ENCODE data around the gene UBE4B.
"Not testable (repeated sequence)": the region's sequence is repeated elsewhere in the genome, so short reads cannot be mapped to it uniquely, and the experiment has no call there.

The UBE4B gene

DNA sequence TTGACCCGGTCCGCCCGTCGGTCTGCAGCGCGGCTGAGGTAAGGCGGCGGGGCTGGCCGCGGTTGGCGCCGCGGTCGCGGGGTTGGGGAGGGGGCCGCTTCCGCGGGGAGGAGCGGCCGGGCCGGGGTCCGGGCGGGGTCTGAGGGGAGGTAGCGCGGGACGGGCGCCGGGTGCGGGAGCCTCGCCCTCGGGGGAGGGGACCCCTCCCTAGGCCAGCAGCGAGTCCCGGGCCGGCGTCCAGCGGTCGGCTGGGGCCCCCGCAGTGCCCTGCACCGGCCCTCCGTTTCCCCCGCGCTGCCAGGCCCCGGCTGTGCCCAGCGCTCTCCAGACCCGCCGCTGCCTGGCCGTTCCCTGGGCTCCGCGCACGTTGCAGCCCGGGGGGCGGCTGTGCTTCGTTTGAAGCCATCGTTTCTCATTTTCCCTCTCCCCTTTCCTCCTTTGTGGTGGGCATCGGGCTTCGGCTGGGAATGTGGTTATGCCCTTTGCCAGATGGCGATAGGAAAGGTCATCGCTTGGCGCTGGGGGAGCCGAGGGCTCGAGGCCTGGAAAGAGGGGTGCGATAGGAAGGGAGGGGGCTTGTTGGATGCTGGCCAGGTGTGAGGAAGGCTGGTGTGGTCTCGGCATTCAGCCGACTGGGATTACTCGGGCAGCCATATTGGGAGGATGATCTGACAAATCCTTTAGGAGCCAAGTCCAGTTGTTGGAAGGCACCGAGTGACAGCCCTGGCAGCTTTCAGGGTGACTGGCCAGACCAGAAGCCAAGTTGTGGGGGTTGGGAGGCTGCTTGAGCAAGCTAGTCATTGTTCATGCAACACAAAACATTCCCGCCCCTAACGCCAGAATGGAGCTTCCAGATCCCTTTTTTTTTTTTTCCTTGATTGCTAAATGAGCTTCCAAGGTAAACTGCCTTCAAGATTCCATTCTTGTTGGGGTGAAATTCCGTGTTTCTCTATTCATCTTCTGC is 178.4 kb downstream of the UBE4B start:
- no peak for DNase-seq (ENCODE audit: low read depth in 2 of 2)

DNA sequence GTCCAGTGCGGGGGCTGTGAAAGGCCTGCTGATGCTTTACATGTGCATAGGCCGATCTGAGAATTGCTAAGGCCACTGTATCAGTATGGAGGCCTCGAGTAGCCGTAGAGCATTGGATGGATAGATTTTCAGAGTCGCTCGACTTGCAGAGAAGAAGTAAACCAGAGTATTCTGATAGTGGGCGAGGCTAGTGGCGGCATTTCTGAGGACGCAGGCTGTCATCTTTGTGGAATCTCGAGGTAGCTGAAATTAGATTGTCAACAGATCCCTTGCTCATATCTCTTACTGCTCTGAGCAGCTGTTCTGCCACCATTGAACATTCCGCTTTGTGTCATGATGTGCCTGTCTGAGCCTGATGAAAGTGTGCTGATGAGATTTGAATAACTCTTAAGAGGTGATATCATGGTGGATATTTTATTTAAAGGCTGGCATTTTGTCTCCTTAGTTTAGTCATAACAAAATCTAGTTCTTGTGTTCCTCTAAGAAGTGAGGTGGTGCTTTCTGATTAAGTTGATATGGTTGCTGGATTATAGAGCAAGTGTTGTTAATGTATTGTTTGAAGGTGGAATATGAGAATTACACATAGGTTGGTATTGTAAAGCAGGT is 179.2 kb downstream of the UBE4B start:
- no peak for DNase-seq (ENCODE audit: low read depth in 2 of 2)

DNA sequence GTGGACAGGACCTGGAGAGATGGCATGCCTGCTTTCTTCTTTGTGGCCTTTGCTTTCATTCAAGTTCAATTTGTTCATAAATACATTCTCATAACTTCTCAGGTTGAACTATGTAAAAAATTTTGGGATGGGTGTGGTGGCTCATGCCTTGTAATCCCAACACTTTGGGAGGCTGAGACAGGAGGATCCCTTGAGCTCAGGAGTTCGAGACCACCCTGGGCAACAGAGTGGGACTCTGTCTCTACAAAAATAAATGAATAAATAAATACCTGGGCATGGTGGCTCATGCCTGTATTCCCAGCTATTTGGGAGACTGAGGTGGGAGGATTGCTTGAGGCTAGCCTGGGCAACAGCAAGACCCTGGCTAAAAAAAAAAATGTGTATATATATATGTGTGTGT is 179.7 kb downstream of the UBE4B start:
- DNase-seq (ENCODE audit: low read depth in 2 of 2), result no peak

DNA sequence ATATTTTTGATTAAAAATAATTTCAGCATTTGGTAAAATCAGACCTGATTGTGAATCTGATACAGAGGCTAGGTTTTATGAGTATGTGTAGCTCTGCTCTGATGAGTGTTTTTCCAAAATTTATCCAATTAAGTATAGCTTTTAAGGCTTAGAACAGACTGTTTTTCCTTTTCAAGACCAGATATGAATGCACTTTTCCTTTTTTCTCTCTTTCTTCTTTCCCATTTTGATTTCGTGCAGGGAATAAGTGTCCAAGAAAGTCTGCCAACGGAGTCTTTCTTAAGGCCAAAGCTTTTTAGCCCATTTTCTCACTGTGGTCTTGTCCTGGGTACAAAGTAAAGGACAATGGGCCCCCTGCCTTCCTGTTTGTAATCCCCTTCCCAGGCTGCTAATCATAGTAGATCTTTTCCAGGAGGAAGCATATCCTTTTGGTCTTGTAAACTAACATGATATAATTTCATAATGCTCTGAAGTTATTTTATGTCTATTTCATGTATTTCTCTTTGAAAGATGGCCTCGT is 180.5 kb downstream of the UBE4B start:
- no peak for DNase-seq (ENCODE audit: low read depth in 2 of 2)

DNA sequence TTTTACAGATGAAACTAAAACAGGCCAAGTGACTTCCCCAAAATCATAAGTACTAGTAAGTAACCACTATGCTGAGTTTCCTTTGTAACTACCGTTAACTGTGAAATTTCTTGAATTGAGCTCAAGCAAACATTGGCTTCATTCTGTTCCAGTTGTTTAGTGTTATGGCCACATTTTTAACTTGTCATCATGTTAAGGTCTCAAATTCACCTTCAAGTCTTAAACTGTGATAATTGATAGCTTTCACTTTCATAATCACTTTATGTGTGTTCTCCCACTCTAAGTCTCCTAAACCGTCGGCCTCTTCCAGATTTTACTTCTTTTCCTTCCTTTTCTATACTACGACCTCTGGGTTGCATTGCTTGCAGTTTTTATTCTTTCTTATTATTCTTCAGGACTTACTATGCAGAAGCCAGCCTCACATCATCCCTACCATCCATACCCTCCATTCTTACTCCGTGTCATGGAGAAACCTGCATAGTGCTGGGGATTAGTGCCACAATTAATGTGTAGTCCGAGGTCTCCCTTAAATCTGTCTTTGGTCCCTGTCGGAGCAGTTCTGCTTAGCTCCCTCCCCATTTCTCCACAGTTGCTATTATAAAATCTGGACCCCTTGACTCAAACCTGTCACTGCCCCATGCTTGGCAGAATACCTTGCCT is 183.5 kb downstream of the UBE4B start:
- DNase-seq (ENCODE audit: low read depth in 2 of 2), result no peak

DNA sequence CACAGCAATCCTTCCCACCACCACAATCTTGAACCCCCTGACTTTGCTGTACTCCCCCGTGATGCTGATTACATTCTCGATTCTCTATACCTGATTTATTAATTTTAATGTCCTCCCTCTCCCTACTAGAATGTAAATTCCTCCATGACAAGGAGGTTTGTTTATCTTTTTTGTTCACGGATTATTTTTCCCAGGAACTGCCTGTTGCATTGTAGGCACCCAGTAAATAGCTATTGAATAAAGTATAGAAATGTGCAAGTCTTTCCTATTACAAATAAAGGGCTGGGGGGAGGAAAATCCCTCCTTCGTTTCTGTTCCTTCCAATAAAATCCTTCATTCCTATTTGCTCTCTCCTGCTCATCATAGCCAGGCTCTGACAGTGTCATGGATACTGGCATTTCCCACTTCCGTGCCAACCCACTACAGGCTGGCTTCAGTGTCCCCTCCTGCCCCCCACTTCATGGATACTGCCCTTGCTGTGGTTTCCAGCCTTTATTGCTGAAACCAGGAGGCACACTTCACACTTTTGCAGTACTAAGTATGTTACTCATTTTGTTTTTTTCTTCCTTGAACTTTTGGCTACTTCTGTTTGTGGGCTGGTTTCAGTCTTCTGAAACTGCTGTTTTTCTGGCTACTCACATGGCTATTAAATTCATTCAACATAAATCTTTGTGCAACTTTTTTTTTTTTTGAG is 185.1 kb downstream of the UBE4B start:
- DNase-seq (ENCODE audit: low read depth in 2 of 2), result no peak

DNA sequence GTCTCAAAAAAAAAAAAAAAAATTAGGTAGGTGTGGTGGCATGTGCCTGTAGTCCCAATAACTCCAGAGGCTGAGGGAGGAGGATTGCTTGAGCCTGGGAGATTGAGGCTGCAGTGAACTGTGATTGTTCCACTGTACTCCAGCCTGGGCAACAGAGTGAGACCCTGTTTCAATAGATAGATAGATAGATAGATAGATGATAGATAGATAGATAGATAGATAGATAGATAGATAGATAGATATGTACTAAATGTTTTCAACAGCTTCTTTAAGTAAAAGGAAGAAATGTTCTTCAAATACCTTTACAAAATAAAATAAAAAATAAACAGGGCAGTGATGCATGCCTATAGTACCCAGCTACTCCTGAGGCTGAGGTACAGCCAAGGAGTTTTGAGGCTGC is 187.4 kb downstream of the UBE4B start:
- no peak for DNase-seq (ENCODE audit: low read depth in 2 of 2)

DNA sequence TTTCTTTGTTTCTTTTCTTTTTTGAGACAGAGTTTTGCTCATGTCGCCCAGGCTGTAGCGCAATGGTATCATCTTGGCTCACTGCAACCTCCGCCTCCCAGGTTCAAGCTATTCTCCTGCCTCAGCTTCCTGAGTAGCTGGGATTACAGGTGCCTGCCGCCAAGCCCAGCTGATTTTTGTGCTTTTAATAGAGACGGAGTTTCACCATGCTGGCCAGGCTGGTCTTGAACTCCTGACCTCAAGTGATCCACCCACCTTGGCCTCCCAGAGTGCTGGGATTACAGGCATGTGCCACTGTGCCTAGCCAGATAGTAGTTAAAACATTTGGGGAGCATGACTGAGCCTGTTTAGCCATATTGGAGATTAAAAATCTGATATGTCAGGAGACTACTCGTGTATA is 187.9 kb downstream of the UBE4B start:
- not testable (repeated sequence) for DNase-seq (ENCODE audit: low read depth in 2 of 2)

DNA sequence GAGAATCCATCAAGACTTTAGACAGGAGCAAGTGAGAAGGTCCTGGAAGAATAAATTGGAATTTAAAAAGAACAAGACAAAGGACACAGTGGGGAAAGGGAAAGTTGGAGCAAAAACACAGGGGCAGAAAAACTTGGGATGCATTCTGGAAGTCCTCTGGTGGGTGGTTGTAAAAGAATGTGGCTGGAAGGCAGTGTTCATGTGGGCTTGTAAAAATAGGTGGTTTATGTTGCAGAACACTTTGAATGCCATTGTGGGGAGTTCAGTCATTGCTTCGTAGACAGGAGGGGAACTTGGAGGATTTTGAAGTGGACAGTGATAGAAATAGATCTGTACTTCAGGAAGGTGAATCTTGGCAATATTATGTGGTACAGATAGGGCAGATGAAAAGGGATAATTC is 192.8 kb downstream of the UBE4B start:
- no peak for DNase-seq (ENCODE audit: low read depth in 2 of 2)

DNA sequence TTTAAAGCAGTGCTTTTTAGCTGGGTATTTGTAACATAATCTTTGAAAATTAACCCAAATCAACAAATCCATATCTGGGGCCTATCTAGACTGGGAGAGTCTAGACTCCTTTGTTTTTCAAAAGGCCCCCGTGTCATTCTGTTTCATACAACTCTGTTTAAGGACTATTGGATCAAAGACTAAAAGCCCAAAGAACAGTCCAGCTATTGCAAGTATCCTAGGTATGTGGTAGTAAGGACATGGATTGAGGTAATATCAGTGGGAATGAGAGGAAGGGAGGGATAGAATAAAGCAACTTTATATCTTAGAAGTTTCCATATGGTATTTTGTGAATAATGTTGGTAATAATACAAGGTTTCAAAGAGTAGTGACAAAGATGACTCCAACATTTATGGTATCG is 195.8 kb downstream of the UBE4B start:
- DNase-seq (ENCODE audit: low read depth in 2 of 2), result no peak

DNA sequence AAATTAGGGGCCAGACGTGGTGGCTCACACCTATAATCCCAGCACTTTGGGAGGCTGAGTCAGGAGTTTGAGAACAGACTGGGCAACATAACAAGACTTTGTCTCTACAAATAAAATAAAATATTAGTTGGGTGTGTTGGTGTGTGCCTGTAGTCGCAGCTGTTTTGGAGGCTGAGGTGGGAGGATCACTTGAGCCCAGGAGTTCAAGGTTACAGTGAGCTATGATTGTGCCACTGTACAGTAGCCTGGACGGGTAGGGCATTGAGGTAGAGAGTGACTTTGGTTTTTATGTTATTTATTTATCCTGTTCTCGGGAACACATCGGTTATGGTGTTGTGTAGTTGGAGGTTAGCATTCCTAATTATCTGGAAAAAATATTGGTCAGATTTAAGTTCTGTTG is 197.1 kb downstream of the UBE4B start:
- no peak for DNase-seq (ENCODE audit: low read depth in 2 of 2)
